Natural killer cell (primary cell): ENCODE measurements around the gene RAB11FIP3. TPM values are rescaled to one million over a fixed set of nuclear protein-coding genes. Genes with fewer than 3 reads are reported as not detected.
A peak's percentile ranks its signal among the peaks of the same experiment; 100 is the strongest.

Source experiments
- ATAC-seq, 3 donors: fragments of 150-1000 bp in 2 of 3; fragments of 200-7000 bp in 1 of 3; cut with Tn5 transposase; 1 replicate in 1 of 3; 2 replicates in 2 of 3; pipeline ENCODE4 v1.10.0; 2021; ENCODE audit warnings: mild to moderate bottlenecking in 2 of 3, moderate library complexity in 2 of 3
- DNase-seq, 2 donors: peaks; one replicate each; pipeline versions ENCODE4 v3.0.0 to v3.0.0-alpha.2; 2013 to 2021; ENCODE audit warnings: mixed read lengths in 1 of 2
- H3K27ac ChIP-seq: one replicate; pipeline ENCODE4 v1.5.1; 2013; ENCODE audit warnings: mild to moderate bottlenecking, low read length
- H3K27me3 ChIP-seq: one replicate; pipeline ENCODE4 v1.6.1; 2013; ENCODE audit warnings: low read length; ENCODE audit not compliant: control insufficient read depth, insufficient read depth
- H3K36me3 ChIP-seq: one replicate; pipeline ENCODE4 v1.6.1; 2013; ENCODE audit warnings: low read length; ENCODE audit not compliant: control insufficient read depth, insufficient read depth
- H3K4me1 ChIP-seq: one replicate; pipeline ENCODE4 v1.6.1; 2013; ENCODE audit warnings: low read length; ENCODE audit not compliant: control insufficient read depth, insufficient read depth
- H3K4me3 ChIP-seq: one replicate; pipeline ENCODE4 v1.5.1; 2013; ENCODE audit warnings: low read length
- H3K9me3 ChIP-seq: one replicate; pipeline ENCODE4 v1.6.1; 2013; ENCODE audit warnings: low read length; ENCODE audit not compliant: control insufficient read depth, insufficient read depth
- H3K27ac Mint-ChIP-seq, 2 donors: one replicate each; pipeline ENCODE4 v1.8.0; 2022; ENCODE audit warnings: mild to moderate bottlenecking in 2 of 2, mixed read lengths in 2 of 2, moderate library complexity in 1 of 2
- H3K27me3 Mint-ChIP-seq, 2 donors: one replicate each; pipeline ENCODE4 v1.8.0; 2022; ENCODE audit warnings: low read depth in 2 of 2, mixed read lengths in 2 of 2
- H3K36me3 Mint-ChIP-seq: one replicate; pipeline ENCODE4 v1.8.0; 2022; ENCODE audit warnings: mixed read lengths
- H3K4me1 Mint-ChIP-seq, 2 donors: one replicate each; pipeline ENCODE4 v1.8.0; 2022; ENCODE audit warnings: mixed read lengths in 2 of 2
- H3K4me3 Mint-ChIP-seq: one replicate; pipeline ENCODE4 v1.8.0; 2022; ENCODE audit warnings: mild to moderate bottlenecking, moderate library complexity, mixed read lengths
- H3K9me3 Mint-ChIP-seq, 2 donors: one replicate each; pipeline ENCODE4 v1.8.0; 2022; ENCODE audit warnings: mixed read lengths in 2 of 2
- CTCF ChIP-seq: fragments of 200-600 bp; IDR thresholded peaks from one replicate; pipeline ENCODE4 v1.8.0; 2022; ENCODE audit warnings: antibody characterized with exemption
- WGBS: methylation state at CpG from one replicate; pipeline ENCODE4 v1.1.7; 2013; ENCODE audit warnings: missing lambda C conversion rate; ENCODE audit not compliant: insufficient coverage; 5-methylcytosine and 5-hydroxymethylcytosine counted together
- intact Hi-C: fragments of 100-400 bp; cut with micrococcal nuclease; formaldehyde crosslinking; loops from one replicate; pipeline ENCODE4 v1.14.2; 2022
- total RNA-seq, 4 donors: library from RNA; stranded (reverse); fragments of 120-200 nt in 1 of 4; gene quantifications; one replicate each; pipeline versions ENCODE4 v1.2.3 to v1.2.4, GENCODE V29; 2013 to 2022

RAB11FIP3 gene
- total RNA-seq, 3 donors from 2014 or later (not counting 1 experiment from before 2014, with no cell fraction given): 51.0 to 61.2 (median 55.3) TPM

GRCh38 chr16:426115-426905 lies 861 bp downstream of the RAB11FIP3 start:
- under 1% methylated on average over 97 of the region's 97 CpGs for WGBS
- Mint-ChIP-seq H3K27ac (peak overlapping the region; percentile 63 to 74), H3K27me3 (no peaks in the 10 kb centered on the region), H3K9me3 (no peaks in the 10 kb centered on the region), H3K4me1 (peaks cover 28 to 41% of the 10 kb centered on the region in 2 donors), H3K36me3 (no peaks in the 10 kb centered on the region), H3K4me3 (peak overlapping the region; percentile 85)
- Histone ChIP-seq H3K4me3 (peak overlapping the region; percentile 25), H3K27me3 (no peaks in the 10 kb centered on the region), H3K4me1 (peaks cover 24% of the 10 kb centered on the region), H3K9me3 (no peaks in the 10 kb centered on the region), H3K36me3 (peaks cover 1% of the 10 kb centered on the region), H3K27ac (no peak overlapping the region)
- no peak for TF ChIP-seq CTCF
- peak; percentile 19 to 26 for DNase-seq
- intact Hi-C loops: no loop called here
- peak in 1 of 3 donors; percentile 2 for ATAC-seq

GRCh38 chr16:426906-427249 lies 1.4 kb downstream of the RAB11FIP3 start:
- no peak for TF ChIP-seq CTCF
- Mint-ChIP-seq H3K9me3 (no peaks in the 10 kb centered on the region), H3K27ac (peak overlapping the region; percentile 63 to 74), H3K27me3 (no peaks in the 10 kb centered on the region), H3K4me1 (peaks cover 28 to 41% of the 10 kb centered on the region in 2 donors), H3K4me3 (peak overlapping the region; percentile 85), H3K36me3 (no peaks in the 10 kb centered on the region)
- Histone ChIP-seq H3K27ac (no peak overlapping the region), H3K9me3 (no peaks in the 10 kb centered on the region), H3K36me3 (peaks cover 1% of the 10 kb centered on the region), H3K4me3 (peak overlapping the region; percentile 25), H3K4me1 (peaks cover 24% of the 10 kb centered on the region), H3K27me3 (no peaks in the 10 kb centered on the region)
- ATAC-seq: no peak
- 19% methylated on average over 12 of the region's 13 CpGs for WGBS
- no peak for DNase-seq
- intact Hi-C loops: no loop called here

GRCh38 chr16:427250-427649 lies 1.8 kb downstream of the RAB11FIP3 start:
- H3K36me3 ChIP-seq: peaks cover 1% of the 10 kb centered on the region
- peaks cover 24% of the 10 kb centered on the region for H3K4me1 ChIP-seq
- H3K9me3 ChIP-seq: no peaks in the 10 kb centered on the region
- H3K27ac ChIP-seq: no peak overlapping the region
- ATAC-seq (no peak), DNase-seq (no peak)
- H3K27me3 ChIP-seq: no peaks in the 10 kb centered on the region
- H3K27me3 Mint-ChIP-seq: no peaks in the 10 kb centered on the region
- H3K9me3 Mint-ChIP-seq: no peaks in the 10 kb centered on the region
- H3K4me1 Mint-ChIP-seq: peaks cover 28 to 41% of the 10 kb centered on the region in 2 donors
- no peak for TF ChIP-seq CTCF
- intact Hi-C loops: no loop called here
- peak overlapping the region; percentile 85 for H3K4me3 Mint-ChIP-seq
- 83% methylated on average over 10 of the region's 10 CpGs for WGBS
- no peak overlapping the region for H3K4me3 ChIP-seq
- no peaks in the 10 kb centered on the region for H3K36me3 Mint-ChIP-seq
- H3K27ac Mint-ChIP-seq: peak overlapping the region; percentile 63 to 74
